Measurements from ENCODE around the gene COL3A1.

COL3A1 gene

DNA sequence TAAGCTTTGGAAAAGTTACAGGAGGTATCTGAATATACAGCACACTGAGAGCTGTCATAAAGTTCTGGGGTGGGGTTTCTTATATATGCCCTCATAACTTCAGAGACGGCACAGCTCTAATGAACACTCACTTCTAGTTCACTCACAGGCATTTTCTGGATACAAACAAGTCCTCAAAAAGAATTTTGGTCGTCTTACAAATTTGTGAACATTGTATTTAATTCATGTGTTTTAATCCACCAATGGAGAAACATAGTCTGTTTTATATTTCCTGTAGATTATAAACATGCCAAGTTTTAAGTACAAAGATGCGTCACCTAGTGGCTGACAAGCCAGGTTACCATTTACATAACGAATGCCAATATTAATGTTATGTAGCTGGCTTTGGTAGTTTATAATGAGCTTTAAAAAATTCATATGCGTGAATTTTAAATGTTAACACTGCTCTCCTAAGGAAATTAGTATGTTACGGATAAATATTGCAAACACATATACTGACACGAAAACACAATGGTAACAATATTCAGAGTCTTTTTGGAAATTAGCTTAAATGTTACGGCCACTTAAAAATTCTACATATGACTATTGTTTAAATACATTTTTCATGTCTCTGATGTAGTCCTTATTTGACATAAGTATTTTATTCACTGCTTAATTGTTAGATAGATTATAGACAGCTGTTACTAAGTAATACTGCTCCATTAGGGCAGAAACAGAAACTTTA is 2.5 kb downstream of the COL3A1 start:
- DNase-seq = no peak

DNA sequence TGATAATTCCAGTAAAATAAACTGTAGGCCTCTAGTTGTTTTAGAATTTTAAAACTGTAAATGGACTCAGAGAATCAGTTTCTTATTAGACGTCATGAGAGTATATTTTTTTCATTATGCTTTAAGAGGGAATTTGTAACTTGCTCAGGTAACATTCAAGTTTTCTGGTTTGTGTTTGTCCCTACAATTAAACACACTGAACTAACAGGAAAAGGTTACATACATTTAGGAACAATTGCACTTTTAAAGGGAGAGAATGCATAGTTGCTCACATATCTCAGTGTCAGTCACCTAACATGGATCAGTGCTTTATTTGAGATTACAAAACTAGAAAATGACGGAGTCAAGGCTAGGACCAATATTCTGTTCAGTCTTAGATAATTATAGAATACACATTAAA is 3.1 kb downstream of the COL3A1 start:
- DNase-seq = no peak

DNA sequence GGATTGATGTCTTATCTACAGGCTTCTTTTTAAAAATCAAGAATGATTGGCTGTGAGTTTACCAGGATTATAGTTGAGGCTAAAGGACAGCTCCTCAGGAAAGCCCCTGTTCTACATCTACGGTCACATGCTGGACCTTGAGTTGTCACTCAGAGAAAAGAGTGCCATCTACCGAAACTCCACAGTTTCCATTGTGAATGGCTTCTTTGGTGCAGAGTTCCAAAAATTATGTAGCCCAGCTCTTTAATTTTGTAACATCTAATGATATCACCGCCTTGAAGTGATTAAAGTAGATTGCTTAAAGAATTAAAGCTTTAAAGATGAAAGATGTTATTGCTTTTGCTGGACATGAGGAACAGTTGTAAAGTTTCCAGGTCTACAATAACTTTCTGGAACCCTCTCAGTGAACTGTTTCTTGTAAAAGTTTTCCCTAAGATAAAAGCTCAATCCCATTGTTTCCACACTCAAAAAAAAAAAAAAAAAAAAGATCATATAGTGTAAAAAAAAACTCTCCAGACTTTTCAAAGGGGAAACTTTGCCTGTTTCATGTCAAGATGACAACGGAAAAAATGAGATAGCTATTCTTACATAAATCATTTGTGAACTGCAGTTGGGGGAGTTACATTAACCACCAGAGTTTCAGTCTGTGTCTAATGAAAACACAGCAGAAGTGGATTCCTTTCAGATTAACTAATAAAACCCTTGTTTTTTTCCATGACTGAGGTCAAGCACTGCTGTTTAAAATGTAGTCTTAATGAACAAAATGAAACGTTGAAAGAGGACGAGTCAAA is 4.3 kb downstream of the COL3A1 start:
- DNase-seq = no peak

DNA sequence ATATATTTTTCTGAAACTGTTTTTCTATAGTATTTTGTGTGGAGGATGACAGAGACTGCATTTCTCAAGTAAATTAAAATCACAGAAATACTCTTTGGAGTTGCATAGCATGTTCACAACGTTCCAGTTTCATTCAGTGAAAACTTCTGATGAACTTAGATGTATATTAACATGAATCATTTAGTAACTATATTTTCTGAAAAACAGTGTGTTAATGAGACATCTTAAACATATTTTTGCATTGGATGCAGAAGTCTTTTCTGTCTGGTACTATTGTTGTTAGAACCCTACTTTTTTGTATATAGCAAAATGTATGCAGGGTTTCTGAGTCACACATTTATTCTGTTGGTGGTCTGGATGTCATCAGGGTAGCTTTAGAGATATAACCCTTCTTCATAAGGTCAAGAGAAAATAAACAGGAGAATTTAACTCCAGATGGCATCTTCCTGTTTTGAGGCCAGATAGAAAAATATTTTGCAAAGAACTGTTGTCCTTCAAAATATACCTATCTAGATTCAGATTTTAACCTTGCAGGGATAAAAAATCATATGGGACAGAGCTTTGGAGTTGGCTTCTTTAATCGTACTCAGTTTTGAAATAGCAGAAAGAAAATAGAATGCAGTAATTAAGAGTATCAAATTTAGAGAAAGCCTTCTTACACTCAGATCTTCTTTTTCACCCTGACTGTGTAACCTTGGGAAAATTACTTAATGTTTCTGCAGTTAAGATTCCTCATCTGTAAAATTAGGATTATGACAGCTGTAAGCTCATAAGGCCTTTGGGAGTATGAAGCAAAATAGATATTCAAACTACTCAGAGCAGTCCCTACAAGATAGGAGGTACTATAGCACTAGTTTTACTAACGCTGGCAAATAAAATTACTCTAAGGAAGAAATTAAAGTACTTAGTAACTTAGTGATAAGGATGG is 5.3 kb downstream of the COL3A1 start:
- DNase-seq = no peak

DNA sequence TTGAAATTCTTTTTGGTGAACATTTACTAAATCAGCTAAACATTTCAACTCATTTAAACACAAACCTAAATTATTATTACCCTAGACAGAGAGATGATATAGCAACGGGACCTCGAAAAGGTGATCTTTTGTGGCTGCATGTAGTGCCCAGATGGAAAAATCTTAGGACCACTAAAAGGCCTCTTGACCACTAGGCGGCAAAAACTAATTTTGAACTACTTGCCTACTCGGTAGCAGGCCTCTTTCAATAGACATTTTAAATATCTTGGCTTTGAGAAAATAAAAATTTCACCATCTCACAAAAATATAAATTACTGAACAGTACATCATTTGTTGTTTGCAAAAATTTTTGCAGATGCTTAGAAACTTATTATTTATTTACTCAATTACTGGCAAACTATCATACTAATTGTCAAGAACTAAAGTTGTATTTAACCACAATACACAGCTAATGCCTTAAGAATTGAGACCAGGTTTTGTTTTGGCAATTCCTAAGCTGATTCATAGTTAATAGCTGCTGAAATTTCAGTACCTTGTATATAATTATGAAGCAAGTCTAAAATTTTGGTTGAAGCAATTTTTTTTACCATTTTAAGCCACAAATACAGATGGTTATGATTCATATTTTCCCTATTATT is 9.4 kb downstream of the COL3A1 start:
- no peak for DNase-seq

DNA sequence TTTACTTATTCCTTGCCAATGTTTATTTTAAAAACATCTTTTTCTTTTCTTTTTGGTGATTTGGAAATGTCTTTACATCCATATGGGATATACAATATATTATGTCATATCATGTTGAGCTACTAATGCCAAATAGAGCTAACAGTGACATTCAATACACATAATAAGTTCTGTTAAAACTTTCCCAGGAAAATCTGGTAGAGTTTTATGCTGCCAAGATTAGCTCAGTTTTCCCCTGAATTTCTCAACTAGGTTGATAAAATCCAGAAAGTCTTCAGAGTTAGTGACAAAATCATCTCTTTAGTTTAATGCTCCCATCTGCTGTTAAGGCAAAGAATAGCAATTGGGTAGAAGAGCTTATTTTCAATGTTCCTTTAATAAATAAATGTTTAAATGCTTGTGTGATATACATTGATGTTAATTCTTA is 9.9 kb downstream of the COL3A1 start:
- DNase-seq = no peak

DNA sequence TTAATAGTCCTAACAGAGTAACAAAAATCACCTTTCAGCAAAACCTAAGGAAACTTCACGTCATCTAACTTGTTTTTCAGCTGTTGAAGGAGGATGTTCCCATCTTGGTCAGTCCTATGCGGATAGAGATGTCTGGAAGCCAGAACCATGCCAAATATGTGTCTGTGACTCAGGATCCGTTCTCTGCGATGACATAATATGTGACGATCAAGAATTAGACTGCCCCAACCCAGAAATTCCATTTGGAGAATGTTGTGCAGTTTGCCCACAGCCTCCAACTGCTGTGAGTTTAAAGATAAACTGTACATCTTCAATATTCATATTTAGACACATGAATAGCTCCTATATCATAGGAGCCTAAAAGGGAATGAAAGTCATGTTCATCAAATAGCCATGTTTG is 10.5 kb downstream of the COL3A1 start:
- no peak for DNase-seq

DNA sequence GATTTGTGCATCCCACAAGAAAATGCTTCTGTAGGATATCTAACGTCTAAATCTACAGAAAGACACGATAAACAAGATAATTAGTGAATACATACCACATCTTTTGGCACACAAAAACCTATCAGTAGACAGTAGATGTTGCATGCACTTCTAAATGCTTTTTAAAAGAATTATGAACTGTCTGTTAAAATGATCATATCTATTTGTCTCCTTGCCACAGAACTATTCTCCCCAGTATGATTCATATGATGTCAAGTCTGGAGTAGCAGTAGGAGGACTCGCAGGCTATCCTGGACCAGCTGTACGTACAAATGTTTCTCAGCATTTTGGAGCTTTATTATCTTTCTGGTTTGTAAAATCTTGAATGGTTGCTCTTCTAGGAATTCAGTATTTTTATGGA is 12.7 kb downstream of the COL3A1 start:
- DNase-seq = no peak

DNA sequence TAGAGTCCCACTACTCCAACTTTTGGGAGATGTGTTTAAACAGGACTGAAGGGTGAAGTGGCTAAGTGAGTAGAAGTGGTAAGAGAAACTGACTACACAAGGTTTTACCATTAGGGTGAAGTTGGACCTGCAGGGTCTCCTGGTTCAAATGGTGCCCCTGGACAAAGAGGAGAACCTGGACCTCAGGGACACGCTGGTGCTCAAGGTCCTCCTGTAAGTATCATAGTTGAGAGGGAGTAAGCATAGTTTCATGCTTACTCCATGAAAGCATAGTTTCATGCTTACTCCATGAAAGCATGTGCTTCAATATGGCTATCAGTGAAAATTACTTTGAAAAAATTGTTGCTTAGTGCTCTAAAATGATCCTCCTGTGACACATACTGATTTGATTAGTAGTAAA is 19.1 kb downstream of the COL3A1 start:
- no peak for DNase-seq

DNA sequence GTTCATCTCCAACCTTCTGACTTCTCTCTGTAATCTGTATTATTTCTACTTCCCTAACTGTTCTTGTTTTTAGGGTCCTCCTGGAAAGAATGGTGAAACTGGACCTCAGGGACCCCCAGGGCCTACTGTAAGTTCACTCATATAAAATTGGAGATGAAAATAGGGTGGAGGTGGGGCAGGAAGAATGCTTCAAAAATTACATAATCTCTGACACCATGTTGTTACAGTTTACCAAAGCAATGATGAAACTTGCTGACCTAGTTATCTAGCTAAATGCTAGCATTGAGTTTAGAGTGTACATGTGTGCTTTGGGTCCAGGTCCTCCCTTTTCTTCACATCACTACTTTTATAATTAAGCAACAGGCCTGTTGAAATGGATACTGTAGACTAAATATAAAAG is 23.1 kb downstream of the COL3A1 start:
- DNase-seq = no peak

DNA sequence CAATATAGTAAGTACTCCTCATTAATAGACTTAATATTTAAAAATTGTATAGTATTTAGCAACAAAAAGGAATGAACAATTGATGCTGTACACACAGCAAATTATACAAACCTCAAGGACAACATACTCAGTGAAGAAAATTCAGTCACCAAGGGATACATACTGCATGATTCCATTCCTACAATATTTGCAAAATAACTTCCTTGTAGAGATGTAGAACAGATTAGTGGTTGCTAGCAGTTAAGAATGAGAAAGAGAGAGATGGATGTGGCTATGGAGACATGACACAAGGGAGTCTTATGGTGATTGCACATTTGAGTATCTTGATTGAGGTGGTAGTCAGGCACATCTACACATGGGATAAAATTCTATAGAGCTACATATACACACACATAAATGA is 26.0 kb downstream of the COL3A1 start:
- no peak for DNase-seq

DNA sequence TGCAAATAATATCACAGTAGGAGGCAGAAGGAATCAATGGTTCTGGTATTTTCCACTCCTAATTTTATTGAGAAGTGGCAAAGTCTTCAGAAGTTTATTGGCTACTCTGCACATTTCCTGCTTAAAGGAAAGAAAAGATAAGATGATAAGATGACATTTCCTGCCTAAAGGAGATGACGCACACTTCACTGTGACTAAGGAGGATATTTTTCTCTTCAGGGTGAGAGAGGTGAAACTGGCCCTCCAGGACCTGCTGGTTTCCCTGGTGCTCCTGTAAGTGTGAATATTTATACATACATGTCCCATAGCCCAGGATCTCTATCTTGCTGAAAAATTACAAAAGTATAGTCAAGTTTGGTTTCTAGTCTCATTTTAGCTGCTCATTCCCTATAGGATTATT is 27.9 kb downstream of the COL3A1 start:
- DNase-seq = no peak

DNA sequence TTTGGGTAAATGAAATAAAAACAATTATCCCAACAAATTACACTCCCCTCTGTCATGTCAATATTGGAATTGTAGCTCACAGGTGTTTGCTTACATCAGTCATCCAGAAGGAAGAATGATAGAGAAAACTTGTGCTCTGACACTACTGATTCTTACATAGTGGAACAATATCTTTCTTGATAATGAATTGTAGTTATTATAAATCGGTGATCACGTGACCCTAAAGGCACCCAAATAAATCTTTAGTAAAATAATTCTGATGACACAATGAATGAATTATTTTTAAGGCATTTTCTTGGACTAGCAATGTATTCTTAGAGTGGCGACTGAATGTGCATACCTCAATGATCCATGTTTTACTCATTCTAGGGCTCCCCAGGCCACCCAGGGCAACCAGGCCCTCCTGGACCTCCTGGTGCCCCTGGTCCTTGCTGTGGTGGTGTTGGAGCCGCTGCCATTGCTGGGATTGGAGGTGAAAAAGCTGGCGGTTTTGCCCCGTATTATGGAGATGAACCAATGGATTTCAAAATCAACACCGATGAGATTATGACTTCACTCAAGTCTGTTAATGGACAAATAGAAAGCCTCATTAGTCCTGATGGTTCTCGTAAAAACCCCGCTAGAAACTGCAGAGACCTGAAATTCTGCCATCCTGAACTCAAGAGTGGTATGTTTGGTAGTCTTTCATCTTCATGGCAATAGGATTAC is 34.5 kb downstream of the COL3A1 start:
- DNase-seq = no peak

DNA sequence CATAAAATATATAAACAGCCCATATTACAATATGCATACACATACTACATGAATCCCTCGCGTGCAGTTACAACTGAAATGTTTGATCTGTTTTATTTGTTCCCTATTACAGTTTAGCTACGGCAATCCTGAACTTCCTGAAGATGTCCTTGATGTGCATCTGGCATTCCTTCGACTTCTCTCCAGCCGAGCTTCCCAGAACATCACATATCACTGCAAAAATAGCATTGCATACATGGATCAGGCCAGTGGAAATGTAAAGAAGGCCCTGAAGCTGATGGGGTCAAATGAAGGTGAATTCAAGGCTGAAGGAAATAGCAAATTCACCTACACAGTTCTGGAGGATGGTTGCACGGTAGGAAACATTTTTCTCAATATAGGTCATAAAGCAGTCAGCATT is 36.4 kb downstream of the COL3A1 start:
- DNase-seq = no peak

DNA sequence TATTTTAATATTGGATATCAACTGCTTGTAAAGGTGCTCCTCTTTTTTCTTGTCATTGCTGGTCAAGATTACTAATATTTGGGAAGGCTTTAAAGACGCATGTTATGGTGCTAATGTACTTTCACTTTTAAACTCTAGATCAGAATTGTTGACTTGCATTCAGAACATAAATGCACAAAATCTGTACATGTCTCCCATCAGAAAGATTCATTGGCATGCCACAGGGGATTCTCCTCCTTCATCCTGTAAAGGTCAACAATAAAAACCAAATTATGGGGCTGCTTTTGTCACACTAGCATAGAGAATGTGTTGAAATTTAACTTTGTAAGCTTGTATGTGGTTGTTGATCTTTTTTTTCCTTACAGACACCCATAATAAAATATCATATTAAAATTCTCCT is 38.2 kb downstream of the COL3A1 start:
- DNase-seq = no peak

DNA sequence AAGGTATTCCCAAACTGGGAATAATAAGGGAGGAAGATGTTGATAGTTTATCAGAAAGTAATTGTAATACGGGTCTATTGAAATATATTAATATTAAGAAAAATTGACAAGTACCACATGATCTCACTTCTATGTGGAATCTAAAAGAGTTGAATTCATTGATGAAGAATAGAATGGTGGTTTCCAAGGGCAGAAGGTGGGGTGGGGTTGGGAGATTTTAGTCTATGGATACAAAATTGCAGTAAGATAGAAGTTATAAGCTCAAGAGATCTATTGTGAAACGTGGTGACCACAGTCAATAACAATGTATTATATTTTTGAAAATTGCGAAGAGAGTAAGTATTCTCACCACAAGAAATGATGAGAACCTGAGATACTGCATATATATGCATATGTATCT is 38.9 kb downstream of the COL3A1 start:
- no peak for DNase-seq

DNA sequence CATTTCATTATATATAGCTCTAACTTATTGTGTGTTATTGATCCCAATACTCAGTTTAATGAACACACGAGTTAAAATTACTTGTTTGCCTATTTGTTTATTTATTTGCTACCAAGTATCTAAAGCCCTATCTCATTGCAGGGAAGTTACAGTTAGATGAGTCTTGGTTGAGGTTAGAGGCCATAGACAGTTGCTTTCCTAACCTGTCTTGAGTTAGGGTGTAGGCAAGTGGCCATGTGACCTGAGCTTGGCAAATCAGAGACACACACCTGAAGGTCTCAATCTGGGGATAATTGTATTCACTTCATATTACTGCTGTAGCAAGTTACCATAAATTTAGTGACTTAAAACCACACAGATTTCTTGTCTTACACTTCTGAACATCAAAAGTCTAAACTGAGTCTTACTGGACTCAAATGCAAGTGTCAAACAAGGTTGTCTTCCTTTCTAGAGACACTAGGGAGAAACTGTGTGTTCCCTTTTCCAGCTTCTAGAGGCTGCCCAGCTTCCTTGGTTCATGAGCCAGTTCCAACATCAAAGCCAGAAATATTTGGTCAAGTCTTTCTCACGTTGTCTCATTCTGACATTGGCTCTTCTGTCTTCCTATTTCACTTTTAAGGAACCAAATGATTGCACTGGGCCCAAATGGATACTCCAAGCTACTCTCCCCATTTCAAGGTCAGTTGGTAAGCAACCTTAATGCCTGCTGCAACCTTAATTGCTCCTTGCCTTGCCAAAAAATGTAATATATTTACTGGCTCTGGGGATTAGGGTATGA is 39.7 kb downstream of the COL3A1 start:
- DNase-seq = no peak

DNA sequence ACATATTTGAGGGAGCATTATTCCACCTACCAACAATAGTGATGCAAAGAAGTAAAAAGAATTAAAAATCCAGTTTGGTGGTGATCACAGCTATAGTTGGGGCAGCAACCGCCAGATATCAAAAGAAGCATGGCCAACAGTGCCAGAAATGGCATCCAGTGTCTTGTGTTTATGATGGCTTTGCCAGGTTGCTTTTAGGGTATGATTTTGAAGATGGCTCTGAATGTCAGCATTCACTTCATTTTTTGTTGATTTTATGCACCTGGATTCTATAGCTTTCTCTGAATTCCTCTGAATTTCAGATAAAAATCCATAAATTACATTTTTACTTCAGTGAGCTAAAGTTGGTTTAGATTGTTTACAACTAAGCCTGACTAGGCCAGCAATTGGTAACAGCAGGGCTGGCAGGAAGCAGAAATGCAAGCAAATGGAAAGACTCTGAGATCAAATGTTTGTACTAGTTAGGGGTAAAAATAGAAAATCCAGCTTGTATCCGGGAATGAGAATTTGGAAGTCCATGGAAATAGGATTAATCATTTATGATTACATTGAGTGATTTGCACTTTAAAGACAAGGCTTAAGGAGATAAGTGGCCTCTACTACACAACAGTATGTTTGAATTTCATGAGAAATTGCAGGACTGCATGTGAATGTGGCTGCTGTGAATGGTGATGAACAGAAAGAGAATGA is 40.4 kb downstream of the COL3A1 start:
- DNase-seq = no peak

DNA sequence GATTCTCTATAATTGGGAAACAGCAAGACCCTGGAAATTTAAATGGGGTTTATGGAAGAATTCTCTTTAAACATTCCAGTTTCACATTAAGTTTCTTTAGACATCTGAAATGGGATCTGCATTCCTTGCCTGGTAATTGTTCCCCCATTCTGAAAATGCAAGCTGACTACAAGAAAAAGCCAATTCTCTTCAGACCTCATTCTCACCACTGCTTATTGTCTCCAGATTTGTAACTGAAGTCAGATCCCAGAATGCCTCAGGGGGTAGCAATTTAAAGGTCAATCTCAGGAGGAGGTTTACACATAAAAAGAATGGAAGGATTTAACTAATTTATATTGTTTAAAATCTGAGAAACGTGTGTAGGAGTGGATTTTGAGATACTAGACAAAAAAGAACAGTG is 41.2 kb downstream of the COL3A1 start:
- DNase-seq = no peak

DNA sequence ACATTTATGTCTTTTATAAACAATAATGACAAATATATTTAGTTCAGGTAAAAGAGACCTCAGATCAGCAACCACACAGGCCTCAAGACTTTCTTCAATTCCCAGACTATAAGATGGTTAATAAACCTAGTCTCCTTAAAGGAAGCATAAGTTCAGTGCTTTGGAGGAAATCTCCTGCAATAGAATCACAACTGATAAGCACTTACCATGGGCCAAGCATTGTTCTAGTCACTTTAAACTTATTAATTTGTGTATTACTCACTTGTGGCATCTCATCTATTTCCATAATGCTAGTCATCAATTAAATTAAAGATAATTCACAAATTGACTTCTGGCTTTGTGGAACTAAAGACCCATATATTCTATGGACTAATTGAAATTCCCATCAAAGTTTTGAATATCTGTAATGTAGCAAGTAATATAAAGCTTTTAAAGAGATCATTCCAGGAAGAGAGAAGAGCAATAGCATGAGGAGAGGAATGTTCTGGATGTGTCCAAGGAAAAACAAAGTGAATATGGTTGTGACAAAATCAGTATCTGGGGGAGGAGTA is 42.2 kb downstream of the COL3A1 start:
- no peak for DNase-seq

DNA sequence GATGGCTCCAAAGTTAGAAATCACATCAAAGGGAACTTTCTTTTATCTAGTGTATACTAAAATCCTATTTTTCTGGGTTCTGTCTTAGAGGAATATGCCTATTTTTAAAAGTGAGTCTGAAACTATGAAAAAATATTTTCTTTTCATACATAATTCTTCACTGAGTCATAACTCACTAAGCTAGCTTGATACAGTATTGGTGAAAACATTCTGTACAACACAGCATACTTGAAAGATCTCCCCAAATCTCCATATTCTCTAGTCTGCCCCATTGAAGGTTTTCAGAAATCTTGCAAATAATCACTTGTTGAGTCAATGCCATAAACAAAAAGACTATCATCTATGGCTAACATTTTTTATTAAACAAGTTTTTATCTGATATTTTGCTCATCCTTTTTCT is 44.5 kb downstream of the COL3A1 start:
- no peak for DNase-seq

Data from CD4-positive, alpha-beta T cell treated with Interleukin-21 for 1 hour (primary cell).